ENCODE measurements around the gene PDCD1LG2. TPM values are rescaled to one million over a fixed set of nuclear protein-coding genes. Genes with fewer than 3 reads are reported as not detected.

Gene PDCD1LG2
- total RNA-seq, 2 donors from 2014 or later, result 1.3 to 3.0 TPM

DNA sequence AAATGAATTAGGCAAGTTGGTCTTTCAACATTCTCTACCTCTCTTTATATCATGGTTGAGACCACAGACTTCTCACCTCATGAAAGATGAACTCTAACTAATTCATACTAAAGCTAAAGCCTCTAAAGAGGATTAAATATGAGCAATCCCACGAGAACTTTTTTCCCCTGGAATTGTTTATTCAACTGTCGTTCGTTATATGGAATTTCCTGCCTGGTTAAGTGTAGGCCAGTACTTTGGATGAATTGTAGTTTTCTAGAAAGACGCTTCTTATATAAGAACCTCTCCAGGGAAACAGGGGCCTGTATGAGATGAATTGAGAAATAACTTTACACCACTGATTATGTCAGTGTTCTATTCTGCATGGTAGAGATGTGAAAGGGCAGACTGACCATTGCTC is 42.9 kb downstream of the PDCD1LG2 start:
- H3K27me3 Mint-ChIP-seq (ENCODE audit: low read depth), result no peaks in the 10 kb centered on the region
- H3K36me3 Mint-ChIP-seq (ENCODE audit: insufficient read depth in 2 of 2), result peaks cover 0 to 8% of the 10 kb centered on the region in 2 donors
- H3K4me3 Mint-ChIP-seq, result no peak overlapping the region

DNA sequence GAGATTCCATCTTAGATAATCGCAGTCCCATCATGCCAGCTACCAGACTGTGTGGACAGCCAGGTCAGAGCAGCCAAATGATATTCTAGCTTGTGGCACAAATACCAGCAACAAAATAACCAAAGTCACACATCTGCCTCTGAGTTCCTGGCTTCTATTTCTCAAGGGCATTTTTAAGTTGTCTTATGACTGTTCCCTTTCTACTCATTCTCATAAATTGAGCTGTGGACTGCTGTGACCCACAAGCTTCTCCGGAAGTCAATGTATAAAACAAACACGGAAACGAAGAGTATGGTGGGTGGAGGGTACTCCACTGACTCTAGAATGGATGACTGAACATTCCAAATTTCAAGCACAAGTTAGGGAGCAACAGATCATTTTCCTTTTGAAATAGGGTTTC is 43.9 kb downstream of the PDCD1LG2 start:
- Mint-ChIP-seq H3K9me3 (peaks cover 2 to 3% of the 10 kb centered on the region in 2 donors), H3K27ac (peak overlapping the region; percentile 74), H3K4me1 (ENCODE audit: low read depth) (peaks cover 33% of the 10 kb centered on the region), H3K4me3 (peak overlapping the region in 1 of 2 donors; percentile 31), H3K27me3 (ENCODE audit: low read depth) (no peaks in the 10 kb centered on the region), H3K36me3 (ENCODE audit: insufficient read depth in 2 of 2) (peaks cover 0 to 14% of the 10 kb centered on the region in 2 donors)
- no peak for DNase-seq
- peak; percentile 27 to 67 for ATAC-seq (replicated peaks in 1 of 2)

More for the DNA sequence above, 42.9 kb downstream of the PDCD1LG2 start:
- Mint-ChIP-seq H3K9me3 (peaks cover under 1 to 2% of the 10 kb centered on the region in 2 donors), H3K27ac (no peak overlapping the region), H3K4me1 (ENCODE audit: low read depth) (peaks cover 25% of the 10 kb centered on the region)
- ATAC-seq (replicated peaks in 1 of 2), result no peak
- DNase-seq, result no peak

DNA sequence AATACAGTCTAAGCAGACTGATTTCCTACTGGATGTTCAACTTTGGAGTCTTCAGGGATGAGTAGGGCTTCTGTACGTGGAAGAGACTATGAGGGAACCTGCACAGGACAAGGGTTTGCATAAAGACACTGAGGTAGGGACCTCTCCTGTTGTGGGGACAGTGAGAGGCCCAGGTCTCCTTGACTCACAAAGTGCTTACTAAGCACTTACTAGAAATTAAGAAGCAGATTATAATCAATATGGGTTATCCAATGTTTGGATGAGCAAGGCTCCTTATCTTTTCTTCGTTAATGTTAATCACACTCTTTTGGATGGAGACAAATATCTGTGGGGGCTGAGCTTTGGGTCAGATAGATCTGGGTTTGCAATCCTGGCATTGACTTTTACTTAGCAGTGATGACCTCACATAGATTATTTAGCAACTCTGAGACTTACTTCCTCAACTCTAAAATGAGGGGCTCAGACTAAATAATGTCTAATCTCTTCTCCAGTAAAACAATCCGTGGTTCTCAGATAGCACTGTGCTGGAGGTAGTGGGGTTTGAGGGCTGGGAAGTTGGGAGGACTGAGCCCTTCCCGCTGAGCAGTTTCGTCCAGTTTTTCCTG is 45.9 kb downstream of the PDCD1LG2 start:
- H3K4me1 Mint-ChIP-seq (ENCODE audit: low read depth), result peaks cover 33% of the 10 kb centered on the region
- peak overlapping the region; percentile 6 for H3K27ac Mint-ChIP-seq
- no peak for ATAC-seq (replicated peaks in 1 of 2)

DNA sequence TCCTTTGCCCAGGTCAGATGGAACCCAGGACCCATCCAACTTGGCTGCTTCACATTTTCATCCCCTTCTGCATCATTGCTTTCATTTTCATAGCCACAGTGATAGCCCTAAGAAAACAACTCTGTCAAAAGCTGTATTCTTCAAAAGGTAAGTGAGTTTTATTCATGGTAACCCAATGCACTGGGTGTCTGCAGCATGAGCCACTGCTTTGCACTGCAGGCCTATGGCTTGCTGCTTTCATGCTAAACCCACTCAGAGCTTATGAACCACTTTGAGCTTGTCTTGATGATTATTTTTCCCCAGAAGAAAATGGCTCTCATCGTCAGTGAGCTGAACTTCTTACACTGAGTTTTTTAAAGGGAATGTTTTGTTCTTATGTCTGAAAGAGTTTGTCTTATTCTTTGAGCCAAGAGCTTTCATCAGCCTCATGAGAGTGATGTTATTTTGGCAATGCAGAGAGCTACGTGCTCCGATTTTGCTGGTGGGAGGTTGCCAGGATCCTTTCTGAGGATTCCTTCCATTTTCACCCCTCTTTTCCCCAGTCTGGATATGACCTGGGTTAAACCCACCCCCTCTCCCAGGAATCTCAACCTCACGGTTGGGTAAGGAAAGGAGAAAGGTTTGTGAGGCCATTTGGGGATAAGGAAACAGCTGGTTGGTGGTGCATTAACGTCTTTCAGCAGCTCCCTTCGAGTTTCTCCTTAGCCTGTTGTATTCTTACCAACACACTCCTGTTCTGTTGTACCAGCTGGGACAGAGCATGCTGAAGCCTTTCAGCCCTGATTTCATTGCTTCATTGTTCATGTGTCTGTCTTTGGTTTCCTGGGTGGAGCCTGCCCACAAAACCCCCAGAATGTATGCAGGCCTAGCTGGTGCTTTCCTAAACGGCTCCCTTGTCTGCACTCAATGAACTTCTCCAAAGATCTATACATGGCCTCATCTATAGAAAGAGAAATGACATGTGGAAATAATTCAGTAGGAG is 47.6 kb downstream of the PDCD1LG2 start:
- DNase-seq (peak; percentile 31 to 59), ATAC-seq (replicated peaks in 1 of 2) (peak; percentile 75 to 83)
- Mint-ChIP-seq H3K27me3 (ENCODE audit: low read depth) (no peaks in the 10 kb centered on the region), H3K36me3 (ENCODE audit: insufficient read depth in 2 of 2) (peaks cover 5 to 17% of the 10 kb centered on the region in 2 donors), H3K4me3 (peak overlapping the region; percentile 67 to 75), H3K9me3 (peaks cover 1 to 6% of the 10 kb centered on the region in 2 donors), H3K27ac (peak overlapping the region; percentile 93), H3K4me1 (ENCODE audit: low read depth) (peaks cover 38% of the 10 kb centered on the region)

More for the DNA sequence above, 45.9 kb downstream of the PDCD1LG2 start:
- H3K4me3 Mint-ChIP-seq, result no peak overlapping the region
- no peaks in the 10 kb centered on the region for H3K27me3 Mint-ChIP-seq (ENCODE audit: low read depth)
- DNase-seq, result no peak
- peaks cover 3 to 14% of the 10 kb centered on the region in 2 donors for H3K36me3 Mint-ChIP-seq (ENCODE audit: insufficient read depth in 2 of 2)
- peaks cover 0 to 3% of the 10 kb centered on the region in 2 donors for H3K9me3 Mint-ChIP-seq

DNA sequence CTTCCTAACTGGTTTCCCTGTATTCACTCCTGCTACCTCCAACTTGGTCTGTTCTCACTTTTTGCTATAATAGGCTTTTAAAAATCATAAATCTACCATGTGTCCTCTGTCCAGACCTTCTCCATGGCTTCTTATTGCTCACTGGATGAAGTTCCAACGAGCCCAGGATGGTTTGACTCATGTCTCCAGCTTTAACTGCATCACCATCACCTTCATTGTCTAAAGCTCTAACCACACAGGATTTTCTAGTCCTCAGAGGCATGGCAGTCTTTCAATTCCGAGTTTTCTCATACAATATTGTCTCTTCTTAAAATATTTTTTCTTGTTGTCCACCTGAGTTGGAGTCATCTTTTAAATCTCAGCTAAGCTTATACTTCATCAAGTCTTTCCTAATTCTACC is 49.3 kb downstream of the PDCD1LG2 start:
- Mint-ChIP-seq H3K4me1 (ENCODE audit: low read depth) (peaks cover 44% of the 10 kb centered on the region), H3K36me3 (ENCODE audit: insufficient read depth in 2 of 2) (peaks cover 7 to 11% of the 10 kb centered on the region in 2 donors), H3K4me3 (no peak overlapping the region), H3K27ac (peak overlapping the region; percentile 35), H3K9me3 (peaks cover 1 to 6% of the 10 kb centered on the region in 2 donors), H3K27me3 (ENCODE audit: low read depth) (no peaks in the 10 kb centered on the region)
- DNase-seq (no peak), ATAC-seq (replicated peaks in 1 of 2) (no peak)

DNA sequence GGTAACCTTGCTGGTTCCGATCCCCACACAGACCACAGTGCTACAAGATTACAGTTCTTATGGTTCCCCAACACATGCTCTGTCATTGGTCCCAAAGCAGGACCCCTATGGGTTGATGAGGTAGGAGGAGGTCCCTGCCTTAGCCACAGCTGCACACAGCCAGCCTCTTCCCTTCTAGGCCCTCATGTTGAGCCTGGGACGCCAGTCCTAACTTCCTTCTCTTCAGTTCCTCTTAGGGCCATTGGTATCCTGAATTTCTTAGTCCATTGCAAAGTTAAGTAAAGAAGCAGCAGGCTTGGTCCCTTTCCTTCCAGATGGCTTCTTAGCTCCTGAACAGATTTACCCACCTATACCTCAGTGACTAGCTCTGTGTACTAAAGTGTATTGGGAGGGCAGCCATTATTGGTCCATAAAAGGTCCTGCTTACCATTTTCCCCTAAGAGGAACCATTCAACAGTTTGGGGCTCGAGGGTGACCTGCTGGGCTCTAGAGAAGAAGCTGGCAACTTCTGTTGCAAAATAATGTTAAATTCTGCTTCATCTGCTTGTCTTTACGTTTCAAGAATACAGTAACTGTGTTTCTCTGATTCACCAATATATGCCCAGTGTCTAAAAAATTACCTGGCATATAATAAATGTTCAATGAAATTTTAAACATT is 50.2 kb downstream of the PDCD1LG2 start:
- ATAC-seq (replicated peaks in 1 of 2) (no peak), DNase-seq (no peak)
- H3K27ac Mint-ChIP-seq, result no peak overlapping the region
- no peaks in the 10 kb centered on the region for H3K27me3 Mint-ChIP-seq (ENCODE audit: low read depth)
- peaks cover 8 to 12% of the 10 kb centered on the region in 2 donors for H3K36me3 Mint-ChIP-seq (ENCODE audit: insufficient read depth in 2 of 2)
- H3K4me3 Mint-ChIP-seq, result no peak overlapping the region
- peaks cover 45% of the 10 kb centered on the region for H3K4me1 Mint-ChIP-seq (ENCODE audit: low read depth)
- peaks cover 1 to 6% of the 10 kb centered on the region in 2 donors for H3K9me3 Mint-ChIP-seq

DNA sequence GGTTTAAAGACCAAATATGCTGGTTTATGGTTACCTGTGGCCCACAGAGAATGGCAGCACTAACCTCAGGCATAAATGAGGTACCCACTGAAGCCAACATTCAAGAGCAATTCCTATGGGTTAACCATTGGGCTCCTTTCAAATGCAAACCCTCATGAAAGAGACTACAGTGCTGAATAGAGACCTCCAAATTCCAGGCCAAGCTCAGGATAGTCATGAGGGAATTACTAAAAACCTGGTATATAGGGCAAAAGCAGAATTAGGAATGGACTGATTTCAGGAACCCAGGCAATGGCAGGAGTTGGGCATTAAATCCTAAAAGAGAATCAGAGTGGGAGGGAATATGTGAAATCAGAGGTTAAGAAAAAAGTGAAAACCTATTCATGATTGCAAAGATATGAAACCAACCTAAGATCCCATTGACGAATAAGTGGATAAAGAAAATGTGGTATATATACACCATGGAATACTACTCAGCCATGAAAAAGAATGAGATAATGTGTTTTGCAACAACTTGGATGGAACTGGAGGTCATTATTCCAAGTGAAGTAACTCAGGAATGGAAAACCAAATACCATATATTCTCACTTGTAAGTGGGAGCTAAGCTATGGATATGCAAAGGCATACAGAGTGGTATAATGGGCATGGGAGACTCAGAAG is 51.6 kb downstream of the PDCD1LG2 start:
- ATAC-seq (replicated peaks in 1 of 2) (no peak), DNase-seq (no peak)
- H3K4me3 Mint-ChIP-seq, result no peak overlapping the region
- H3K27me3 Mint-ChIP-seq (ENCODE audit: low read depth), result no peaks in the 10 kb centered on the region
- peaks cover 1 to 6% of the 10 kb centered on the region in 2 donors for H3K9me3 Mint-ChIP-seq
- H3K36me3 Mint-ChIP-seq (ENCODE audit: insufficient read depth in 2 of 2), result peaks cover 8 to 12% of the 10 kb centered on the region in 2 donors
- H3K4me1 Mint-ChIP-seq (ENCODE audit: low read depth), result peaks cover 42% of the 10 kb centered on the region
- no peak overlapping the region for H3K27ac Mint-ChIP-seq

DNA sequence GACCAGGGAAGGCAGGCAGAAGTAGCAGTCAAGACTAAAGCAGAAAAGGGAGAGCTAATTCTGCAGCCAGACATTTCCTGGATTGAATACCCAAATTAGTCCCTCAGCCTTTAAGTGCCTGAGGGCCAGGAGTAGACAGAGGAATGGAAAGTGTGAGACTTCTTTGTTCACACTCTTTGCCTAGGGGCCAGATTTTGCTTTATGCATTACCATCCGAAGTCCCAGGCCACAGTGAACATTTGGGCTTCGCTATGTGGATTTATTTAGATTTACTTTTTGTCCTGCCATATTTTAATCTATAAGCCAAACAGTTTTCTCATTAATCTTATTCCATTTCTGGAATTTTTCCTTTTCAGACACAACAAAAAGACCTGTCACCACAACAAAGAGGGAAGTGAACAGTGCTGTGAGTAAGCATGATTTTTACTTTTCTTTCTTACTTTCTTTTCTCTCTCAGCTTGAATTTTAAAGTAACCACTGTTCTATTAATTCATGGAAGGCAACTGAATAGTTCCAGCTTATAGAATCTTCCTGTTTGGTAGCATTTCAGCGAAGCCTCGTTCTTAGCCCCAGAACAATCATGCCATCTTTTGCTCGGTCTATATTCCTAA is 52.6 kb downstream of the PDCD1LG2 start:
- H3K27ac Mint-ChIP-seq, result no peak overlapping the region
- ATAC-seq (replicated peaks in 1 of 2), result no peak
- peaks cover 32% of the 10 kb centered on the region for H3K4me1 Mint-ChIP-seq (ENCODE audit: low read depth)
- no peaks in the 10 kb centered on the region for H3K27me3 Mint-ChIP-seq (ENCODE audit: low read depth)
- no peak for DNase-seq
- H3K4me3 Mint-ChIP-seq, result peak overlapping the region in 1 of 2 donors; percentile 20
- H3K36me3 Mint-ChIP-seq (ENCODE audit: insufficient read depth in 2 of 2), result peaks cover 8 to 12% of the 10 kb centered on the region in 2 donors
- H3K9me3 Mint-ChIP-seq, result peaks cover 1 to 6% of the 10 kb centered on the region in 2 donors

DNA sequence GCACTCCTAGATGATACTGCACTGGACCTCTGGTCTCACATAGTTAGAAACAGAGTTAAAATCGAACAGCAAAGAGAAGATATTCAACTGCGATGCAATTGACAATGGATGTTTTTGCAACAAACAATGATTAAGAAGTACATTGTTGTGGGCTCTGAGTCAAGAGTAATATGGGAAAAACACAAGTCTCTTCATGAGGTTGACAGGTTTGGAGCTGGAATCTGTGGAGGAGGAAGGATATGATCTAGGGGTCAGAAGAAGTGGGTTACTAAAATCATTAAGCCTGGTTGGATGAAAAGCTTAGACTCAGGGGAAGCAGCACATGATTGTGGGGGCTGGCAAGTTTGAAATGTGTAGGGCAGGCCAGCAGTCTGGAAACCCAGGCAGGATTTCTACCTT is 53.1 kb downstream of the PDCD1LG2 start:
- Mint-ChIP-seq H3K4me1 (ENCODE audit: low read depth) (peaks cover 27% of the 10 kb centered on the region), H3K9me3 (peaks cover 1 to 3% of the 10 kb centered on the region in 2 donors), H3K4me3 (peak overlapping the region in 1 of 2 donors; percentile 20), H3K27me3 (ENCODE audit: low read depth) (no peaks in the 10 kb centered on the region), H3K27ac (no peak overlapping the region), H3K36me3 (ENCODE audit: insufficient read depth in 2 of 2) (peaks cover 8 to 9% of the 10 kb centered on the region in 2 donors)
- DNase-seq (no peak), ATAC-seq (replicated peaks in 1 of 2) (no peak)

DNA sequence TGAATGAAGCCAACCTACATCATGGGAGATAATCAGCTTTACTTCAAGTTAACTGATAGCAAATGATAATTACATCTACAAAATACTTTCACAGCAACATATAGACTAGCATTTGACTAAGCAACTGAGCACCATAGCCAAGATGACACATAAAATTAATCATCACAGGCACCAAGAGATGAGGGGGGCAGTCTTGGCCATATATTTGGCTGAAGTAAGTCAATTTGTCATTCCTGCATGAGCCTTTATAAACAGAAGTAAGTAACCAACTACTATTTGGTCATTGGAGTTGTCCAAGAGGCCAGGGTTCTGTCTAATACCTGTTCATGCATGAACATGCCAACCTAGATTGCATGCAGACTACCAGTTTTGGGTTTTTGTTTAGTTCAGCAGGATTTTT is 53.6 kb downstream of the PDCD1LG2 start:
- Mint-ChIP-seq H3K36me3 (ENCODE audit: insufficient read depth in 2 of 2) (peaks cover 5 to 8% of the 10 kb centered on the region in 2 donors), H3K27me3 (ENCODE audit: low read depth) (no peaks in the 10 kb centered on the region), H3K27ac (no peak overlapping the region), H3K4me3 (no peak overlapping the region), H3K9me3 (peaks cover 1 to 3% of the 10 kb centered on the region in 2 donors), H3K4me1 (ENCODE audit: low read depth) (peaks cover 27% of the 10 kb centered on the region)
- no peak for ATAC-seq (replicated peaks in 1 of 2)
- DNase-seq, result no peak

DNA sequence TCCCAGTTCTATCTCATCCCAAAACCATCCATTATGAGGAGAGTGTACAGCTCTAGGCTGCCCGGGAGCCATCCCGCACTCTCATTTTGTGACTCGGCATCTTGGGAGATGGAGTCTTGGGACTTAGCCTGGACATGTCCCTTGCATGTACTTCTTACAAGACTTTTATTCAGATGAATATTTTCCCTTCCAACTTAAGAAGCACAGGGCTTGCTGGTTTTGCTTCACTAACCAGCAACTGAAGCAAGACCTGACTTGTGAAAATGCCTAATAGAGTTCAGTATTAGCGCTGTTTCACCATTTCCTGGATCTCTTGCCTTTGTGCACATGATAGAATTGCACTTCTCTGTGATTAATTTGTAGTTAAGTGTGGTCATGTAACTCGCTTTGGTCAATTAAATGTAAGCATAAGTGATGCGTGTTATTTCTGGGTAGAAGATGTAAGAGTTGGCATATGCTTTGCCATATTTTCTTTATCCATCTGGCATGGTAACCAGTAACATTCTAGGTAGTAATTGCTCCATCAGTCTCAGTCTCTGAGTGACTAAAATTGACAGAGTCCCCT is 55.8 kb downstream of the PDCD1LG2 start:
- H3K27me3 Mint-ChIP-seq (ENCODE audit: low read depth), result no peaks in the 10 kb centered on the region
- DNase-seq (no peak), ATAC-seq (replicated peaks in 1 of 2) (no peak)
- H3K4me1 Mint-ChIP-seq (ENCODE audit: low read depth), result peaks cover 32% of the 10 kb centered on the region
- H3K9me3 Mint-ChIP-seq, result peaks cover 1 to 3% of the 10 kb centered on the region in 2 donors
- peaks cover 5% of the 10 kb centered on the region in 2 donors for H3K36me3 Mint-ChIP-seq (ENCODE audit: insufficient read depth in 2 of 2)
- no peak overlapping the region for H3K4me3 Mint-ChIP-seq
- H3K27ac Mint-ChIP-seq, result no peak overlapping the region

DNA sequence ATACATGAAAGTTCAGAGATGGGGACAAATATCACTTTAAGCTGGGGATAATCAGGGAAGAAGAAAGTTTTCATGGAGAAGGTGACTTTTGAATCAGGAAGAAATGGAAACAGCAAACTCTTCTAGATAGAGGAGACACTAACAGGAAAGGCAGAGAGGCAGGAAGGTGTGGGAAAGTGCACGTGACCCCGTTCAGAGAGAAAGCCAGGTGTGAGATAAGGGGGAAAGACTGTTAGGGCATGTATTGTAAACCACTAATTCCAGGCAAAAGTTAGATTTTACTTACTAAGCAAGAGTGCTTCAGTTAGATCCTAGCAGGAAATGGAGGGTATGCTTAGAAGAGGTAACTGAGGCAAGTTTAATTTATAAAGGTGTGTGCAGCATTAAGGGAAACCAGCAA is 58.5 kb downstream of the PDCD1LG2 start:
- H3K27ac Mint-ChIP-seq, result no peak overlapping the region
- H3K4me1 Mint-ChIP-seq (ENCODE audit: low read depth), result peaks cover 17% of the 10 kb centered on the region
- peaks cover 1 to 4% of the 10 kb centered on the region in 2 donors for H3K36me3 Mint-ChIP-seq (ENCODE audit: insufficient read depth in 2 of 2)
- ATAC-seq (replicated peaks in 1 of 2), result no peak
- no peak overlapping the region for H3K4me3 Mint-ChIP-seq
- no peak for DNase-seq
- no peaks in the 10 kb centered on the region for H3K27me3 Mint-ChIP-seq (ENCODE audit: low read depth)
- H3K9me3 Mint-ChIP-seq, result no peaks in the 10 kb centered on the region
